H1 (cell line): ENCODE results near the gene HDAC11. TPM values are rescaled to one million over a fixed set of nuclear protein-coding genes. Genes with fewer than 3 reads are reported as not detected.

Source experiments
- CHD7 ChIP-seq: fragments of 300-600 bp; sonication (generic); IDR thresholded peaks from 2 replicates; pipeline ENCODE4 v1.7.1; 2012; ENCODE audit warnings: low read length, moderate library complexity, mild to moderate bottlenecking, inconsistent platforms; ENCODE audit not compliant: insufficient replicate concordance
- CREB1 ChIP-seq: IDR thresholded peaks from 2 replicates; pipeline ENCODE4 v1.6.1; 2012; ENCODE audit warnings: inconsistent platforms
- FOSL1 ChIP-seq: IDR thresholded peaks from 2 replicates; pipeline ENCODE4 v1.6.1; 2011; ENCODE audit warnings: mild to moderate bottlenecking, low read depth, low read length, moderate library complexity; ENCODE audit not compliant: insufficient read depth
- MAFK ChIP-seq: IDR thresholded peaks from 2 replicates; pipeline ENCODE4 v1.6.1; 2012; ENCODE audit warnings: low read depth, mild to moderate bottlenecking, improper control_type of control experiment, low read length
- PHF8 ChIP-seq: fragments of 200-600 bp; sonication (generic); conservative IDR thresholded peaks from 2 replicates; pipeline ENCODE4 v1.7.1; 2012; ENCODE audit warnings: low read depth, mild to moderate bottlenecking, inconsistent platforms, low read length, moderate library complexity
- POU5F1 ChIP-seq: IDR thresholded peaks from 2 replicates; pipeline ENCODE4 v1.6.1; 2011; ENCODE audit warnings: low read depth, mild to moderate bottlenecking, low read length, moderate library complexity
- SP1 ChIP-seq: IDR thresholded peaks from 2 replicates; pipeline ENCODE4 v1.6.1; 2011; ENCODE audit warnings: low read depth, low read length
- YY1 ChIP-seq: IDR thresholded peaks from 2 replicates; pipeline ENCODE4 v1.6.1; 2011; ENCODE audit warnings: low read depth, mild to moderate bottlenecking, low read length
- ZNF274 ChIP-seq: IDR thresholded peaks from 2 replicates; pipeline ENCODE4 v1.7.0; 2012; ENCODE audit warnings: low read length, borderline replicate concordance; ENCODE audit errors: extremely low read depth
- polyA plus RNA-seq, 7 experiments: library from polyadenylated mRNA; depleted of rRNA in 3 of 7; stranded (reverse) in 5 of 7; unstranded in 2 of 7; fragments of >200 nt in 5 of 7; fragments of 200-250 nt in 2 of 7; gene quantifications; 1 replicate in 5 of 7; 2 replicates in 1 of 7; 4 replicates in 1 of 7; pipeline versions ENCODE4 v1.2.1 to v1.2.3, GENCODE V29; 2011 to 2013; ENCODE audit warnings: missing spikeins in 2 of 7, mixed read lengths in 2 of 7
- total RNA-seq: library from RNA; stranded (reverse); fragmentation: NEBNext Ultra II Directional; extraction: Animal tissue kit (Norgen Biotek cat#: 25700); gene quantifications from 2 replicates; pipeline ENCODE4 v1.2.1, GENCODE V29; 2021

Gene HDAC11
- total and polyA plus RNA-seq, 2 of the 8 experiments (the other 6 are each of a cell fraction or from before 2014, with no cell fraction given), result 6.8 to 7.4 TPM

GRCh38 chr3:13544293-13544831 lies 64.3 kb downstream of the HDAC11 start (continued):
- TF ChIP-seq CHD7 (no peak), FOSL1 (no peak), MAFK (no peak), YY1 (no peak), POU5F1 (no peak), SP1 (no peak), CREB1 (no peak), PHF8 (no peak), ZNF274 (no peak)
